GM12873 (cell line): ENCODE results near the gene MBOAT2.

Source experiments
- CTCF ChIP-seq: IDR thresholded peaks from 2 replicates; pipeline ENCODE4 v1.5.1; 2012; ENCODE audit warnings: low read depth, mild to moderate bottlenecking, moderate library complexity, low read length, control low read depth; ENCODE audit not compliant: insufficient read depth; ENCODE audit errors: missing control alignments

Gene MBOAT2

GRCh38 chr2:9003616-9004337 lies at the start of gene MBOAT2:
Gene MBOAT2, minus strand, starts transcription at chr2:9003684. Its CDS starts 70 bp downstream, at chr2:9003614.
- no peak for TF ChIP-seq CTCF

GRCh38 chr2:9052821-9053533 lies 49.5 kb upstream of the MBOAT2 start:
- no peak for TF ChIP-seq CTCF

- no peak for TF ChIP-seq CTCF
Observed at GRCh38 chr2:9050122-9050809, 46.8 kb upstream of the MBOAT2 start.

- TF ChIP-seq CTCF = no peak
Observed at GRCh38 chr2:9045595-9045994, 42.1 kb upstream of the MBOAT2 start.

GRCh38 chr2:9037166-9037565 lies 33.7 kb upstream of the MBOAT2 start:
- no peak for TF ChIP-seq CTCF

- TF ChIP-seq CTCF = no peak
Observed at GRCh38 chr2:9033385-9034168, 30.1 kb upstream of the MBOAT2 start.
